SKM-1 (cell line): ENCODE measurements around the gene SUGCT.
"Not testable (repeated sequence)": the region's sequence is repeated elsewhere in the genome, so short reads cannot be mapped to it uniquely, and the experiment has no call there.

Experiments
- DNase-seq: peaks from one replicate; lab custom pipeline; 2025; ENCODE audit not compliant: unreplicated experiment; lab: John Stamatoyannopoulos, UW

The SUGCT gene

GRCh38 chr7:40400525-40400924 is 265.7 kb downstream of the SUGCT start:
- no peak for DNase-seq

DNA sequence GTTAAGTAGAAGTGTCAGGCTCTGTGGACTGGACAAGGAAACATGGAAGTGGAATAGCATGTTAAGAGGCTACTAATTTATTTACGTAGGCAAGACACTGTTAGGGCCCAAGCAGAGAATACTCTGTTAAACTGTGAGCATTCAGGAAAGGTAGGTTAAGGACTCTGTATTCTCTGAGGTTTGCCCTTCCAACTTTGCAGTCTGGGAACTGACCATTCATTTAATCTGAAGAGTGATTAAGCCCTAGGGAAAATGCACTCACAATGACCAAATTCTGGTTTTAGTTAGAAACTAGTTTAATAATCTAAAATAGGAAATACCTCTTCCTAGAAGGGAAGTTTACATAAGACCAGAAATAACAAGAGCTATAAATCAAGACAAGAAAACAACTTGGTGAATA is 266.6 kb downstream of the SUGCT start:
- DNase-seq, result no peak

- DNase-seq, result no peak
Observed at GRCh38 chr7:40402661-40403060, 267.9 kb downstream of the SUGCT start.

GRCh38 chr7:40403703-40404476 is 269.1 kb downstream of the SUGCT start:
- no peak for DNase-seq

- no peak for DNase-seq
Observed at GRCh38 chr7:40405991-40406390, 271.2 kb downstream of the SUGCT start.

- DNase-seq, result no peak
Observed at GRCh38 chr7:40412323-40412722, 277.5 kb downstream of the SUGCT start.

DNA sequence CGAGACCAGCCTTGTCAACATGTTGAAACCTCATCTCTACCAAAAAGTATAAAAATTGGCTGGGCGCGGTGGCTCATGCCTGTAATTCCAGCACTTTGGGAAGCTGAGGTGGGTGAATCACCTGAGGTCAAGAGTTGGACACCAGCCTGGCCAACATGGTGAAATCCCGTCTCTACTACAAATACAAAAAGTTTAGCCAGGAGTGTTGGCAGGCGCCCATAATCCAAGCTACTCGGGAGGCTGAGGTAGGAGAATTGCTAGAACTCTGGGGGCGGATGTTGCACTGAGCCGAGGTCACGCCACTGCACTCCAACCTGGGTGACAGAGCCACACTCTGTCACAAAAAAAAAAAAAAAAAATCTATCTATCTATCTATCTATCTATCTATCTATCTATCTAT is 279.9 kb downstream of the SUGCT start:
- not testable (repeated sequence) for DNase-seq

DNA sequence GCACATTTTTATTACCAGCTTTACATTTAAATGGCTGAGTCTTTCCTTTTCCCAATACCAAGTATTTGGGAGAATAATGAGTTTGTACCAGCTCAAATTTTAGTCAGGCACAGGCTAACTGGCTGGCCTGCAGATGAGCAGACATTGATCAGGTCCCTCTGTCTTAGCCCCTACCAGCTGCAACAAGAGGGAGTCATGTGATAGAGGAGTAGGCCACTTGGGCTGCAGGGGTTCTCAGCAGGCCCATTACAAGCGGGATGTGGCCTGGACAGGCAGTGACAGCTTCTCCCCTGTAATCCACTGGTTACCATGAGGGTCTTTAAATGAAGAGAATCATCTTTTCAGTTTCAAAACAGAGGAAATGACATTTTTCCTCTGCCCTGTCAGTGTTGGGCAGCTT is 283.6 kb downstream of the SUGCT start:
- DNase-seq, result no peak

GRCh38 chr7:40418983-40419382 is 284.2 kb downstream of the SUGCT start:
- no peak for DNase-seq

DNA sequence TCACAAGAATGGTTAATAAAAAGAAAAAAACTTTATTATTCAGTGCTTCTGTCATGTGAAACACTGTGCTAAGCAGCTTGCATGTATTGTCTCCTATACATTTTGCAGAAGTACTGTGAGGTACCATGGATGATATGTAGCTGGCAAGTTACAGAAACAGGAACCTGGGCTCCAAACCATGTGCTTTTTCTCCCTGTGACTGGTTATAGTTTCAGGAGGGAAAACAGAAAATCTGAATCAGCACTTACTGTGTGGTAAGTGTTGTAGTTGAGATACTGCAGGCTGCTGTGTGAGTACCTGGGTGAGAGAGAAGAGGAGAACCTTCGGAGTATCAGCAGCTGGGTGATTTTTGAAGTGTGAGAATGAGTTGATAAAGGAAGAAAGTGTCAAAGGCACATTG is 285.0 kb downstream of the SUGCT start:
- peak; percentile 47 for DNase-seq

DNA sequence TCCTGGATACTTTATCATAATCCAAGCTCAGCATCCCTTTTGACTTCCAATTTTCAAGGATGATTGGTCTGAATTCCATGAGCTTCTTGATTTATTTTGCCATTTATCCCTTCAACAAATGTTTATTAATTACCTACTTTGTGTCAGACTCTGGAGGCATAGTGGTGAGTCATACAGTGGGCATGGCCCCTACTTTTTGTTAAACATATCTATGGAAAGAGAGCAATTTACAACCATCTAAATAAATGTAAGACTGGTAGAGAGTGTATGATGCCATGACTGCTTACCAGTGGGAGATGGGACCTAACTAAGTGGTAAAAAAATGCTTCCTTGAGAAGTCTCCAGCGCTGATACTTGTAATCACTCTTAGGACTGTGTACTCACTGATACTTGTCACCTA is 286.6 kb downstream of the SUGCT start:
- DNase-seq, result no peak

DNA sequence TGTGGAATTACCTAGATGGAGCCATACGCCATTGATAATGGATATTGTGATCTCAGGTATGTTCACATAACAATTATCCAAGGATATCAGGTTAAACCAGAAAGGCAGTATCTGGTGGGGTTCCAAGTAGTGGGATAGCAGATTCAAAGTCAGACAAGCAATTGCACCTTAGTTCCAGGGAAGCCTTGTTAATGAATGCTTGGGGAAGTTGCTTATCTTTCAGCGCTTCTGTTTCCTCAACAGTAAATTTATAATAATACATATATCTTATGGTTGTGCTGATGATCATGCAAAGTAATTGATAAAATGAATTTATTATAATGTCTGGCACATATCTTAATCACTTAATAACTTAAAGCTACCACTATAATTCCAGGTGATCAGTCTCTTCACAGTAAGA is 290.9 kb downstream of the SUGCT start:
- DNase-seq, result no peak

DNA sequence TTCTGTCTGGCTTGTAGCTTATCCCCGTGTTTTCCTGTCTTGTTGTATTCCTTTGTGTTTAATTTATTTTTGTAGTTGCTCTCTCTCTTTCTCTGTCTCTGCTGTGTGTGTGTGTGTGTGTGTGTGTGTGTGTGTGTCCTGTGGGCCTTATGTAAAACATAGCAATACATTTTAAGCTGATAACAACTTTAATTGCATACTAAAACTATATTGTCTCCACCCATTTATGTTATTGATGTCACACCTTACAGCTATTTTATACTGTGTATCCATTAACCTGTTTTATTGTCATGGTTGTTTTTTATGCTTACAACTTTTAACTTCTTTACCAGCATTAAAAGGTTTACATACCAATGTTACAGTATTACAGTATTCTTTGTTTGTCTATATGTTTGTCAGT is 293.6 kb downstream of the SUGCT start:
- no peak for DNase-seq

DNA sequence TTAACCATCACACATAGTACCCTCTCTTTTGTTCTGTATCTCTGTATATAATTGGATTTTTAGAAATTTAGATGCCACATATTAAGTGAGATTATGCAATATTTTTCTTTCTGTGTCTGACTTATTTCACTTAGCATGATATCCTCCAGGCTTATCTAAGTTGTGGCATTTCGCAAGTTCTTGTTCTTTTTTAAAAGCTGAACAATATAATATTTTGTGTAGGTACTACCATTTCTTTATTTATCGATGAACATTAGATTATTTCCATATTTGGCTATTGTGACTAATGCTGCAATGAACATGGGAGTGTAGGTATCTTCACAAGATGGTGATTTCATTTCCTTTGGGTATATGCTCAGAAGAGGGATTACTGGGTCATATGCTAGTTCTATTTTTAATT is 295.0 kb downstream of the SUGCT start:
- DNase-seq, result no peak

DNA sequence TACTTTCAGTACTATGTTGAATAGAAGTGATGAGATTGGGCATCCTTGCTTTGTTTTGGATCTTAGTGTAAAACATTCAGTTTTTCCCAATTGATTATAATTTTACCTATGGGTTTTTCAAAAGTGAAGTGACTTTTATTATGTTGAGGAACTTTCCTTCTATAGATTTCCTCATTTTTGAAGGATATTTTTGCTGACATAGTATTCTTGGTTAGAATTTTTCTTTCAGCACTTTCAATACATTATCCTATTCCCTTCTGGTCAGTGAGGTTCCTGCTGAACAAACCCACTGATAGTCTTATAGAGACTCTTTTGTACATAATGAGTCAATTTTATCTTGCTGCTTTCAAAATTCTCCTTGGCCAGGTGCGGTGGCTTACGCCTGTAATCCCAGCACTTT is 297.2 kb downstream of the SUGCT start:
- DNase-seq, result no peak

DNA sequence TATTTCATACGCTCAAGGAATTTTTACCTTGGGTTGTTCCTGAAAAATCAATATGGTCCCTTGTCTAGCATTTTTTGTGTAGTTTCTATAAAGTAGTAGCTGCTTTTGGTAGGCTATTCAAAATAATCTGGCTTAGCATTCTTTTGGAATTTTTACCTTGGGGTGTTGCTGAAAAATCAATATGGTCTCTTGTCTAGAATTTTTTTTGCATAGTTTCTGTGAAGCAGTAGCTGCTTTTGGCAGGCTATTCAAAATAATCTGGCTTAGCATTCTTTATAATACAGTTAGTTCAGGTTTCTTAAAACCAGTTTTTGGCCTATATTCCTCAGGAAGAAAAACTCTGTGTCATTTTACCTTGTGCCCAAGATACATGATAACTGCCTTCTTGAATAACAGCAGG is 301.9 kb downstream of the SUGCT start:
- no peak for DNase-seq

- no peak for DNase-seq
Observed at GRCh38 chr7:40437498-40437897, 302.7 kb downstream of the SUGCT start.

GRCh38 chr7:40437936-40438634 is 303.3 kb downstream of the SUGCT start:
- no peak for DNase-seq

GRCh38 chr7:40439686-40440085 is 304.9 kb downstream of the SUGCT start:
- no peak for DNase-seq

- DNase-seq, result no peak
Observed at GRCh38 chr7:40447345-40447744, 312.5 kb downstream of the SUGCT start.

- no peak for DNase-seq
Observed at GRCh38 chr7:40455485-40455884, 320.7 kb downstream of the SUGCT start.

- no peak for DNase-seq
Observed at GRCh38 chr7:40457776-40458480, 323.1 kb downstream of the SUGCT start.
